ENCODE data around the gene NDC80.

Gene NDC80

DNA sequence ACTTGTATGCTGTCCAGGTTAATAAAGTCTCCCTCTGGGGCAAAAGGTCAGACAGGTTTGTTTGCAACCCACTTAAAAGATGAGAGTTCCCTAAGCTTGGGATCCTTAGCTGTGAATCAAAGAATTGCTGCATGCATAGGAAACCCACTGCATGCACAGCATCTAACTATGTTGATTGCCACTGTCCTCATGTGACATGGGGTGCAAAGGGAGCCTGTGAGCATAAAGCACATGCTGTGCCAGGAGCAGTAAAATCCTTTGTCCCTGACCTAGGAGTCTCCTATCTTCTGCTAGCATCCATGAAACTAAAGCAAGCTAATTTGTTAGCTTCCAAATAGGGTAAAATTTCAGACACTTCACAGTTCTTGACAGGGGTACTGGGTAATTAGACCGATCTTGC lies 13.8 kb upstream of the NDC80 start:
- DNase-seq: no peak

DNA sequence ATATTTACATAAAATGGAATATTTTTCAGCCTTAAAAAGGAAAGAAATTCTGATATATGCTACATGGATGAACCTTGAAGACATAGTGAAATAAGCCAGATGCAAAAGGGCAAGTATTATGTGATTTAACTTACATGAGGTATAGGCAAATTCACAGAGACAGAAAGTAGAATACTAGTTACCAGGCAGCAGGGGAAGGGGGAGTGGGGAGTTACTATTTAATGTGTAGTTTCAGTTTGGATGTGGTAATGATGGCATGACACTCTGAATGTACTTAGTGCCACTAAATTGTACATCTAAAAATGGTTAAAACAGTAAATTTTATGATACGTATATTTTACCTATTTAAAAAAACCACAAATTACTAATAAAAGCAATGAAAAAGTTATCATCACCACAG lies 12.1 kb upstream of the NDC80 start:
- DNase-seq: no peak

DNA sequence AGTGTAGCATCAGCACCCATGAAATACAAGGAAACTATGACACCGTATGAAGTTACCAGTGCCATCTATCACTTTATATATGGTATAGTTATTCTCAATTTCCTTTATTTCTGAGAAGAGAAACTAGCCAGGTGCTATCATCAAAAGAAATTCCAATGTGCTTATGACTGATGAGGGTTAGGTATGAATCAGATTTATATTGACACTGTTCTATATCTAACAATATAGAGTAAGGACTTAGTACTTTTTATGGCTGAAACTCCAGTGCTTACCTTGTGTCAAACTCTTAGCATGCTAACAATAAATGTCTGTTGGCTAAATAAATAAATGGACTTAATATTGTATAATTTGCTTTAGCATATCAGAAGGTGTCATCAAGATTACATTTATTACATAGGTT lies 7.0 kb upstream of the NDC80 start:
- DNase-seq: no peak

DNA sequence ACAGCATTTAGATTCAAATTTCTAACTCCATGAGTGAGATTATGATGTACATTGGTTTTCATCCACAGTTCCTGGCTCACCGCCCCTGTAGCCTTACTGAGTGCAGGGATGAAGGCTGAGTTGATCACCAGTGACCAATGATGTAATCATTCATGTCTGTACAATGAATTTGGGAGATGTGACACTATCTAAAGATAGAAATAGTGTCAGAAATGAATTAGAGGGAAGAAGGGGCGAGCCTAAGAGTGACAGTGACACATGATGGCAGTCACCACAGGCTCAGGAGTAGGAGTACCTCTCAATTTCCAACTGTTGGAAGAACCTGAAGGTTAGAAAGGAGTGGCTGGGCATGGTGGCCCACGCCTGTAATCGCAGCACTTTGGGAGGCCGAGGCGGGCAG lies 3.2 kb upstream of the NDC80 start:
- no peak for DNase-seq

DNA sequence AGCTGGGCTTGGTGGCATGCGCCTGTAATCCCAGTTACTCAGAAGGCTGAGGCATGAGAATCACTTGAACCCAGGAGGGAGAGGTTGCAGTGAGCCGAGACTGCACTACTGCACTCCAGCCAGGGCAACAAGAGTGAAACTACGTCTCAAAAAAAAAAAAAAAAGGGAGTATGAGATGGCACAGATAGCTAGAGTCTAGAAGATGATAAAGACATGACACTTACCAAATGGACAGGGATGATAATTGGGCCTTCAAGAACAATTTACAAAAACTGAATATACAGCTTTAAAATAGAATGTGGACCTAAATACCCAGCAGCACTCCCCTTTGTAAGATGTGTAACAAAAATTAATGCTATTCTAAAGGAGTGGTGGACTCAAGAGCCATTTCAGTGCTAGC lies 2.8 kb upstream of the NDC80 start:
- DNase-seq: no peak

DNA sequence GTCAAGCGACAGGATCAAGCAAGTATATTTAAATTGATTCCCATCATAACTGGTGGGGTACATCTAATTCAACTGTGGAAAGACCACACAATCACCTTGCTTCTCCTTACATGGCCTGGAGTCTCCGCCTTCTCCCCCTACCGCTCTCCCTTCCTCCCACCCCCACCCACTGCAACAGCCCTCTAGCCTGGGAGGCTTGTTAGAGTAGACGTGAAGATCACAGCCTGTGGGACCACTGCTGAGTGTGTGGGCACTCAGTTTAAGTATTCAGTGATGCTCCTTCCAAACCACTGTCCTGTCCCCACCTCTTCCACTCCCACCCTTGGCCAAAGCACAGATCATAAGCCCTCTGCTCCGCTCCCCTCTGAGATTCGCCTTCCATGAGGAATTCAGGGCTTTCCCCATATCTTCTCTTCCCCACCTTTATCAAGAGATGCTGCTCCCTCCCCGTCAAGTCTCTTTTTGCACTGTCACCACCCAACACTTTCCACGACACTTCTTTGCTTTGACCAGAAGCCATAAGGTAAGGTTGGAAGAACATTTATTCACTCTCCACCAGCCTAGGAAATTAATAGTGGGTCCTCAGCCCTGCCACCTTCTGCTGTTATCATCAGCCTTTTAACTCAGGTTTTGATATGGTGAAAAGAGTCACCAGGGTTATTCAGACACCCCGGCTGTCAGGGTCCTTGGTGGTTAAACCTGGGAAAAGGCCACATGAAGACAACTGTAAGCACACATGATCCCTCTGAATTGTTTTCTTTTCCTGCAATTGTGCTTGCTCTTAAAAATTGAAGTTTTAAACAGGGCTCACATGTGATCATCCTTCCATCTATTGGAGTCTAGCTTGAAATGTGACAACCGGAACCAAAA lies 1.8 kb upstream of the NDC80 start:
- DNase-seq: no peak

DNA sequence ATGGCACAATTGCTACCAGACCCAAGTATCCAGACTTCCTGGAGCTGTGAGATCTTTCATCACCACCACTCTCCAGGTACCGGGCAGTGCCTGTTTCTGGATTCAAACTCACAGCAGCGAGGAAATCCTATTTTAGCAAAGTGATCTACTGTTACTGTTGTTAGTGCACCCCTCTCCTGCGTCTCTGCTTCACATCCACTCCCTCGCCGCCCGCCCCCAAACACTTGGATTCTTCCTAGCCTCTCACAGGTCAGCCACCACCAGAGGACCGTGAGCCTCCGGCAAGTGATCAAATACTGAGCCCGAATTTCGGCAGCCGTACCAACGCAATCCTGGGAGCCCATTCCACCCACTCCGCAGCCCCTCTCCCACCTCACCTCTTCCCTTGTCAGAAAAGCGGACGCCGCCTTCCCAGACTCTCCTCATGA lies 571 bp upstream of the NDC80 start:
- peak in 50 of 56 donors; percentile 8 to 90 (median 72) for DNase-seq

DNA sequence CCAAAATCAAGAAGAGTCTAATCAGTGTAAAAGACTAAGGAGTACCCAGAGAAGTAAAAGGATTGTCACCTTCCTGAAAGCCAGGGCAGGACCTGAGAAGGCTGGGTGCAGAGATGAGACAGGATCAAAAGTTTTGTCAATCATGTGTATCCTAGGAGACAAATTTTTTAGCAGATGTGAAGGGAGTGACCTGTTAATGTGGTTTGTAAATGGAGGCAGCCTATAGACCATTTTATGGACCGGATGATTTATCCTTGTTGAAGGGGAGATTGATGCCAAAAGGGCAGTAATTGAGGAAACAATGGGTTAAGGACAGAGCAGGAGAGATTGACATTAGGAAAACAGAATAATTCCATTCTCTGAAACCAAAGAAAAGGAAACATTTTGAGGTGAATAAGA lies 813 bp downstream of the NDC80 start:
- no peak for DNase-seq

DNA sequence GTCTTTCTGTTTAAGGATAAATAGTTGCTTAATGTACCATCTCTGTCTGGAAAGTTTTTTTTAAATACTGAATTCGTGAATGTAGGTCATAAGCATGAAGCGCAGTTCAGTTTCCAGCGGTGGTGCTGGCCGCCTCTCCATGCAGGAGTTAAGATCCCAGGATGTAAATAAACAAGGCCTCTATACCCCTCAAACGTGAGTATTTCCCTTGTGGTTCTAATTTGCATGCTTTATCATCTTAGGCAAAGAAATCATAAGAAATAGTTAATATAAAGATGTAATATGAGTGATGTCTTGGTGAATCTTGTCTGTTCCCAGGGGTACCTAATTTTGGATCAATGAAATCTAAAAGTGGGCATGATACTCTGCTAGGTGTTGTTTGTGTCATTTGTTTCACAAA lies 1.5 kb downstream of the NDC80 start:
- no peak for DNase-seq

DNA sequence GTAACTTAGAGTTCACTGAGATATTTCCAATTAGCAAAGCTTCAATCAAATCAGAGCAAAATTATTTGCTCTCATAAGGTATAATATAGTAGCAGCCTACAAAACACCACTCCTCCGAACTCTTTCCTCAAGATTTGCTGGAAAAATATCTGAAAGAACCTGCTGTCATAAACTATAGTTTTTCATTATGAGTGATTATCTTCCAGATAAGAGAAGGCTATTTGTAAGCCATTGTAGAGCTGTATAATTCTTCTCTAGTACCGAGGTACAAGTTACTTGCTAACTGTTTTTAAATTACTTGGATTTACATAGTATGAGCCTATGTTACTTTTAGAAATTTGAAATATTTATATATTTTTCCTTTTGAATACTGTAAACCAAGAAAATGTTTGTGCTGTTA lies 2.1 kb downstream of the NDC80 start:
- no peak for DNase-seq

DNA sequence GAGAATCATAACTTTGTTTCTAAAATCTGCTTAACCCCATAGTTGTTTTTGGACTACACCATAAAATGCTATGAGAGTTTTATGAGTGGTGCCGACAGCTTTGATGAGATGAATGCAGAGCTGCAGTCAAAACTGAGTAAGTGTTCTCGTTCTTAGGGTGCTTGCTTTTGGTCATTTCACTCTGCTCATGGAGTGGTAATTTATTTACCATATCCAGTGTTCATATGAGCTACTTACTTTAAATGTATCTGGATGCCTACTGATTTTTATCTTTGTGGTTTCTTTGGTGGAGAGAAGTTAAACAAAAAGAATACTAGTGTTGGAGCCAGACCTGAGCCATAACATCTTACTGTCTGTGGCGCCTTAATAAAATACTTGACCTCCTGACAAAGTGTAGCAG lies 16.4 kb downstream of the NDC80 start:
- DNase-seq: no peak

DNA sequence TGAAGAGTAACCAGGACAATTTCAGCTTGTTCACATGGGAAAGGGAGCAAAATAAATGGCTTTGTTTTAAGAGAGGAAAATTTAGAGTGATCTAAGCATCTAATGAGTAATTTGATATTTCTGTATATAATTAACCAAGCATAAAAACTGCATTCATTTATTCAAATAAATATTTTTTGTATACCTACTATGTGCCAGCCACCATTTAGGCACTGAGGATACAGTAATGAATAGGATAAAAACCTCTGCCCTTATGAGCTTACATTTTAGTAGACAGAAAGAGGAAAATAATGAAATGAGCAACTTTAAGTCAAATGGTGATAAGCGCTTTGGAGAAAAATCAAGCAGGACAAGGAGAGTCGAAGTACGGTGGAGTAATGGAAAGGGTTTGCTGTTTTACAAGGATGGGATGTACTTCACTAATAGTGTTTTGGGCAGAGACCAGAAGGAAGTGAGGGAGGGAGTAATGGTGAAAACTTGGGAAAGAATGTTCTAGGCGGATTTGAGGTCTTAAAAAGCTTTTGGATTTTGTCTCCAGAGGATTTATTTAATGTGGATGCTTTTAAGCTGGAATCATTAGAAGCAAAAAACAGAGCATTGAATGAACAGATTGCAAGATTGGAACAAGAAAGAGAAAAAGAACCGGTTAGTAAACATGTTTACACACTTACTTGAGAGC lies 17.4 kb downstream of the NDC80 start:
- DNase-seq: no peak

DNA sequence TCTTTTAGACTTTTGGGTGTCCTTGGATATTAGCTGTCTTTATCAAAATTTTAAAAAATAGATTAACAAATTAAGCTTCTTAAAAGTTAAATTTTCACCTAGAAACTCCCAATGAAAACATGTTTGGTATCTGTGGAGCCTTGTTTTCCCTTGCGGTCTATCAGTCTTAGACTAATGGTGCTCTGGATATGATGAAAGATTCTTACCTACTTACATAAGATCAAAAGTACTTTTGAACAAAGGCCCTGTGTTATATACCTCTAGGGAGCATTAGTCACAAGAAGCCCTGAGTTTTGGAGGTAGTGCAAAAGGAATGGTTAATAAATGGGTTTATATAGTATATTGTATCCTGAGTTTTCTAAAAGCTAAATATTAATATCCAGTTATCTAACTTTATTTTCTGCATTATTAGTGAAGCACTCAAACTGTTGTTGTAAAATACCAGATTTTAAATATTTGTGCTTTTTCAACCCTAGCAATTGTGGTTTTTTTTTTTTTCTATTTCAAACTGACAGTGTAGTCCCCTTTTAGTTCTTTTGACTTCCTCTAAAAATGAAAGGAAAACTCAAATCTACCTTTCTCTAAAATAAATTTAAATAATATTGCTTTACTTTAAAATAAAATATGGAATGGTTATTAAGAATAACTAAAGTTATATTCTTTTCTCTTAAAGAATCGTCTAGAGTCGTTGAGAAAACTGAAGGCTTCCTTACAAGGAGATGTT lies 18.1 kb downstream of the NDC80 start:
- DNase-seq: no peak

DNA sequence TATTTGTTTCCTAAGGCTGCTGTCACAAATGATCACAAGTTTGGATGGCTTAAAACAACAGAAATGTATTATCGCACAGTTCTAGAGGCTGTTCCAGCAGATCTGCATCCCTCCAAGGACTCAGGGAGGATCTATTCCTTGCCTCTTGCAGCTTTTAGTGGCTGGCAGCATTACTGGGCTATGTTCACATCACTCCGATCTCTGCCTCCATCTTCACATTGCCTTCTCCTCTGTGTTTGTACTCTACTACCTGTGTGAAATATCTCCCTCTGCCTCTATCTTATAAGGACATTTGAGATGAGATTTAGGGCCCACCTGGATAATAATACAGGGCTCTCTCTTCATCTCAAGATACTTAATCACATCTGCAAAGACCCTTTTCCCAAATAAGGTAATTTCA lies 18.9 kb downstream of the NDC80 start:
- no peak for DNase-seq

DNA sequence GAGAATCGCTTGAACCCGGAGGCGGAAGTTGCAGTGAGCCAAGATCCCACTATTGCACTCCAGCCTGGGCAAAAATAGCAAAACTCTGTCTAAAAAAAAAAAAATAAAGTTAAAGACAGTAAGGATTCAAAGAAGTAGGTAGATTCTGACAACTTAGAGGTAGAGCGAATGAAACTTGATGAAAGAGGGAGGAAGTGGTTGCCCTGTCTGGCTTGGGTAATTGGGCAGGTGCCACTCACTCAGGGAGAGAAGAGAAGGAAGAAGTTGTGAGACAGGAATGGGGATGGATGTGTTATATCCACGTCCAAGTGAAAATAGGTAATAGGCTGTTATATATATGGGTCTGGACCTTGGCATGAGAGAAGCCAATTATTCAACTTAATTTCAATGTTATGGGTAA lies 26.3 kb downstream of the NDC80 start:
- DNase-seq: no peak

DNA sequence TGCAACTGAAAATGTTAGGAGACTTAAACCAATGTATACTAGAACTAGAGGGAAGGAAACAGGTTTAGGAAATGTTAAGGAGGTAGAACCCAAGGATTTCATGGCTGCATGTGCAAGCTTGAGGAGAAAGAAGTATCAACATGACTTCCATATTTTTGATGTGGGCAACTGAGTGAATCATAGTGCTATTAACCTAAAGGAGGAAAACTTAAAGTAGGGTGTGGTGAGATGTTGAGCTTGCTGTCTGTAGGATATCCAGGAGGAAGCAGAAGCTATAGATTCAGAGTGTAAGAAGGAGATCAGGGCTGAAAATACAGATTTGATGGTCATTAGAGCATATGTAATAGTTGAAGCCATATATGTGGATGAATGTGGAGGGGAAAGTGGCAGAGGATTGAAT lies 31.5 kb downstream of the NDC80 start:
- no peak for DNase-seq

DNA sequence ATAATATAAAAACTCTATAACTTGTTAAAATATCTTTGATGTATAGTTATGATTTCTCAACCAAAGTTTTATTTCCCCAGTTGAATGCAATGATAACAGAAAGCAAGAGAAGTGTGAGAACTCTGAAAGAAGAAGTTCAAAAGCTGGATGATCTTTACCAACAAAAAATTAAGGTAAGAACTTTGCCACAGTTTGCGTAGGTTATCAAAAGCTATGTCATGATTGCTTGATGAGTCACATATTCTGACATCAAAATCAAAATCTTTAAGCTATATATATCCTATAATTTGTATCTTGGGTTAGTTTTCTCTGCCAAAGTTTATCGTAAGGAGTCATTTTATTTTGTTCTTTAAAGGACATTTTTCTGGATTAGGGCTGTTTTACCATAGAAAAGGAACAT lies 35.0 kb downstream of the NDC80 start:
- no peak for DNase-seq

DNA sequence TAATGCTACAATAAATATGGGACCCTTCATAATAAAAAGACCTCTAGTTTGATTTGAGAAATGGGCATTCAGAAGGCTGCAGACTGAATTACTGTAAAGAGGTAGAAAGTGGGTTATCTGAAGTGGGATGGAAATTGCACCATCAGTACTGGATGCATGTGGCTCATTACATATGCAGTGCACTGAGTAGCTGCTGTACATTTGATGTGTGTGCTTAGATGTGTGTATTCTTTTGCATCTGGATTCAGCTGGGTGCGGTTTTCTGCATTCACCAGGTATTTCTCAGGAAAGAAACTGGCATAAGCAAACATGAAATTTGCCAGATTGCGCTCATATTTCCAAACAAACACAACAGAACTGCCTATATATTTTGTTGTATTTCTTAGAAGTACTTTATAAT lies 38.2 kb downstream of the NDC80 start:
- no peak for DNase-seq

DNA sequence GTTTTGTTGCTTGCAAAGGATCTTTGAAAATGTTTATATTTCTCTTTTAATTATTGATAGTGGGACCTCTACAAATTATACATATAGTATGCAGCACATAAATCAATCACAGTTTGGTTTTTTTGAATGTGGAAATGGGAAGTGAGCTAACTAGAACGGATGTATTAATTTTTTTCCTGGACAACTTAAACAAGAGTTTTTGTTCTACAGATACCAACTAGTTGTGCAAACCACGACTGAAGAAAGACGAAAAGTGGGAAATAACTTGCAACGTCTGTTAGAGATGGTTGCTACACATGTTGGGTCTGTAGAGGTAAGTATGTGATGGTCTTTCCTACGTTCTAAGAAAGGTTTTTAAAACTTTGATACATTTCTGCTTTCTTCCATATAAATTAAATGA lies 39.2 kb downstream of the NDC80 start:
- DNase-seq: no peak

DNA sequence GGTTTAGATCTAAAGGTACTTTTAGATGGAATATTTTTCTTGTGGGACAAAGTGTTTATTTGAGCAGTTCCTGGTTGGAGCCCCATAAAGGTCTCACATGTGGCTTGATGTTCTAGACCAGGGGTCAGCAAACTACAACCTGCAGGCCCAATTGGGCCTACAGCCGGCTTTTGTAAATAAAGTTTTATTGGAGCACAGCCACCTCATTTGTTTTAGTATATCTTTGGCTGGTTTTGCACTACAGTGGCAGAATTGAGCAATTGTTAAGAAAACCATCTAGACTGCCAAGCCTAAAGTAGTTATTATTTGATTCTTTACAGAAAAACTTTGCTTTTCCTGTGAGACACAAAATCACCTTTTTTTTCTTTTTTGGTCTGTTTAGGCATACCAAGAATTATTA lies 41.6 kb downstream of the NDC80 start:
- DNase-seq: no peak

DNA sequence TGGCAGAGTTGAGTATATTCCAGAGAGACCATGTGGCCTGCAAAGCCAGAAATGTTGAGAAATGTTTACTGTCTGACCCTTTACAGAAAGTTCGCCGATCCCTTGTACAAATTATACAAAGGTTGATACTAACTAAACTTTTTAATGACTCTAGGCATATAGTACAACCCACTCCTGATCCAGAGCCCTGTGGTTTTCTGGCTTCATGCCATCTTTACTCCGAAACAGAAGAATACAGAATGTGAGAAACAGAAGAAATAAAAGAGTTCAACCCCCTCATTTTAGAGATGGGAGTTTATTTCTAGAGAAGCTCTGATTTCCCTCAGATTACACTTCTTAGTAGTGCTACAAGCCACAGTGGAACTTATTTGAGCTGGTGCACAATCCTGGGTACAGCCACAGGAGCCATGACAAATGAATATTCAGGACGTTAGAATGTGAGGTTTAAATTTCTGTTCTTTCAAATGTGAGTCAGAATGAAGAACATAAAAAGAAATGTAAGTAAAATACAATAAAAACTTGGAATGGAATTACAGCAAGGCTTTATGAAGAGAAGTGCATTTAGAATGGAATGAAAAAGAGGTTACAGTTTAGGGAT lies 46.1 kb downstream of the NDC80 start:
- no peak for DNase-seq

DNA sequence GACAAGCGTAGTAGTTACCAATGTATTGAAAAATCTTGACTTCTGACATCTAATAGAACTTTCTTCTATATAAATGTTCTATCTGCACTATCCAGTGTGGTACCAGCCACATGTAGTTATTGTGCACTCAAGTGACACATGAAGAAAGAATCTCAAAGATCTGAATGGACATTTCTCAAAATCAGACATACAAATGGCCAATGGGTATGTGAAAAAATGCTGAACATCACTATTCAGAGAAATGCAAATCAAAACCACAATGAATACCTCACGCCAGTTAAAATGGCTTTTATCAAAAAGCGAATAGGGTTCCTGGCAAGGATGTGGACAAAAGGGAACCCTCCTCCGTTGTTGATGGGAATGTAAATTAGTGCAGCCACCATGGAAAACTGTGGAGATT lies 46.7 kb downstream of the NDC80 start:
- DNase-seq: no peak

Measured in nucleus accumbens (tissue), 56 donors.